ENCODE results near the gene SLC22A4. TPM values are rescaled to one million over a fixed set of nuclear protein-coding genes. Genes with fewer than 3 reads are reported as not detected.
A peak's percentile ranks its signal among the peaks of the same experiment; 100 is the strongest.

Gene SLC22A4
- total RNA-seq, 4 donors from 2014 or later: 0.11 to 0.79 (median 0.38) TPM; not detected in 1

DNA sequence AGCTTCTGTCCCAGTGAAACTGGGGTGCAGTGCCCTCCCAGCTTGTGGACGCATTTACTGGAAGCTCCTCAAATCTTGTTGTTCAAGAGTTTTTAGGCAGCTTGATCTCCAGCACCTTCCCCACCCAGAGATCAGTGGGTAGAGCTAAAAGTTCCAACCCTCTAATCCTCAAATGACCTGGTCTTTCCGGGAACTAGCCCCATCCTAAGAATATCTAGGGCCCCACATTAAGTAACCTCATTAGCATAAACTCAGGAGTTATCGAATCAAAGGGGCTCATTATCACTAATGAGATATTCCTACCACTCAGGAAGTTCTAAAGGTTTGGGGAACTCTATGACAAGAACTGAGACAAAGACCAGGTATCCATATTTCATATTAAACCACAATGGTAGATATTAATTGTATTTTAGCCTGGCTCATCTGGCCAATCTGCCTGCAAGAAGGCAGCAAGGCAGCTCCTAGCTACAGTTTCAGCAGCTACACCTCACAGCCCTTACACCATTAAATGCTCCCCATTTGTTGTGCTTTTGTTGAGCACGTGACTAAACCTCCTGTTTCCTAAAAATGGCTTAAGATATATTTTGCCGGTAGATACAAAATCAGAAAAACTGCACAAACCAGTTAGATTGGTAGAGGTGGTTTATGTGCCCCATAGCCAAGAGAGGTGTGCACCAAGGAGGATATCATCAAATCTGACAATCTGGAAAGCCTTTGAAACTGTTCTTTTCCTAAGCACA is 50.8 kb downstream of the SLC22A4 start:
- intact Hi-C loops (cut with DNase I): no loop called here
- Histone ChIP-seq H3K4me1 (no peaks in the 10 kb centered on the region), H3K4me3 (no peak overlapping the region), H3K27me3 (no peaks in the 10 kb centered on the region), H3K27ac (no peak overlapping the region), H3K9me3 (peaks cover 0 to 7% (median 0%) of the 10 kb centered on the region in 3 donors), H3K36me3 (peaks cover 0 to 16% (median 0%) of the 10 kb centered on the region in 3 donors)
- 55 to 60% methylated on average over 5 of the region's 5 CpGs for WGBS, 2 donors
- TF ChIP-seq POLR2A (IDR thresholded peaks at IDR 0.05): no peak
- no peak for TF ChIP-seq CTCF (IDR thresholded peaks at IDR 0.05)
- no peak for DNase-seq

GRCh38 chr5:132353486-132353995 is 59.3 kb downstream of the SLC22A4 start:
- no peak for TF ChIP-seq POLR2A (IDR thresholded peaks at IDR 0.05)

GRCh38 chr5:132354381-132355139 is 60.4 kb downstream of the SLC22A4 start:
- Histone ChIP-seq H3K27ac (peak overlapping the region in 1 of 4 donors; percentile 27), H3K9me3 (peaks cover 0 to 3% (median 0%) of the 10 kb centered on the region in 3 donors), H3K4me1 (no peaks in the 10 kb centered on the region), H3K36me3 (peaks cover 0 to 2% (median 0%) of the 10 kb centered on the region in 3 donors), H3K4me3 (no peak overlapping the region), H3K27me3 (no peaks in the 10 kb centered on the region)
- no peak for DNase-seq
- WGBS, 2 donors: 40 to 93% methylated on average over 1 of the region's 1 CpG
- intact Hi-C loops (cut with DNase I): no loop called here
- no peak for TF ChIP-seq CTCF (IDR thresholded peaks at IDR 0.05)
- TF ChIP-seq POLR2A (IDR thresholded peaks at IDR 0.05): no peak

More at GRCh38 chr5:132353486-132353995, 59.3 kb downstream of the SLC22A4 start:
- no peak for DNase-seq
- H3K4me3 ChIP-seq: no peak overlapping the region
- peaks cover 0 to 7% (median 0%) of the 10 kb centered on the region in 3 donors for H3K9me3 ChIP-seq
- H3K36me3 ChIP-seq: peaks cover 0 to 12% (median 0%) of the 10 kb centered on the region in 3 donors
- H3K4me1 ChIP-seq: no peaks in the 10 kb centered on the region
- no peaks in the 10 kb centered on the region for H3K27me3 ChIP-seq
- no peak overlapping the region for H3K27ac ChIP-seq
- WGBS, 2 donors: 88 to 100% methylated on average over 1 of the region's 1 CpG
- intact Hi-C loops (cut with DNase I): no loop called here

DNA sequence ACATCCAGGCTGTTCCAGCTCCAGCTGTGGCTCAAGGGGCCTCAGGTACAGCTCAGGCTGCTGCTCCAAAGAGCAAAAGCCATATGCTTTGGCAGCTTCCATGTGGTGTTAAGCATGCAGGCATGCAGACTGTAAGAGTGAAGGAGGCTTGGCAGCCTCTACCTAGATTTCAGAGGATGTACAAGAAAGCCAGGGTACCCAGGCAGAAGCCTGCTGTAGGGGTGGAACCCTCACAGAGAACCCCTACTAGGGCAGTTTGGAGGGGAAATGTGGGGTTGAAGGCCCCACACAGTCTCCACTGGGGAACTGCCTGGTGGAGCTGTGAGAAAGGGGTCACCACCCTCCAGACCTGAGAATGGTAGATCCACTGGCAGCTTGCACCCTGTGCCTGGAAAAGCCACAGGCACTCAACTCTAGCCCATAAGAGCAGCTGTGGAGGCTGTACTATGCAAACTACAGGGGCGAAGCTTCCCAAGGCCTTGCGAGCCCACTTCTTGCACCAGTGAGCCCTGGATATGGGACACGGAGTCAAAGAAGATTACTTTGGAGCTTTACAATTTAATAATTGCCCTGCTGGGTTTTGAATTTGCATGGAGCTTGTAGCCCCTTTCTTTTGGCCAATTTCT is 61.1 kb downstream of the SLC22A4 start:
- no peaks in the 10 kb centered on the region for H3K4me1 ChIP-seq
- TF ChIP-seq CTCF (IDR thresholded peaks at IDR 0.05): no peak
- TF ChIP-seq POLR2A (IDR thresholded peaks at IDR 0.05): no peak
- no peak for DNase-seq
- no peak overlapping the region for H3K4me3 ChIP-seq
- no peaks in the 10 kb centered on the region for H3K27me3 ChIP-seq
- no peaks in the 10 kb centered on the region for H3K36me3 ChIP-seq
- H3K27ac ChIP-seq: peak overlapping the region in 1 of 4 donors; percentile 27
- no peaks in the 10 kb centered on the region for H3K9me3 ChIP-seq
- intact Hi-C loops (cut with DNase I): no loop called here
- WGBS, 2 donors: 94 to 100% methylated on average over 3 of the region's 3 CpGs

DNA sequence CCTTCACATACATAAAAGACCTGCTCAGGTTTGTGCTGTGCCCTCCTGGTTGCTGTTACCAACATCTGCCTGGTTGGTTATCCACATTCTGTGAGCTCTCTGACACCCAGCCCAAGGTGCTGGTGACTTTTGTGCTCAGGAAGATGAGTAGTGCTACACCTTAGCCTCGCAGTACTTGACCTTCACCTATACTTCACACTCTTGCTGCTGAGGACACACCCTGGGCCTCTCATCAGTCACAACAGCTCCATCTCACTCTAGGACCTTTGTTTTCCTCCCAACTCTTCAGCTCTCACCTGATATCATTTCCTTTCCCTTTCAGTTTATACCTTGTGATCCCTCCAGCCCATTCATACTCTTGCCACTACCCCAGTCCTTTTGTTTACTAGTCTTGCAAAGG is 64.6 kb downstream of the SLC22A4 start:
- DNase-seq: no peak
- no peak for TF ChIP-seq CTCF (IDR thresholded peaks at IDR 0.05)
- no peak for TF ChIP-seq POLR2A (IDR thresholded peaks at IDR 0.05)
- intact Hi-C loops (cut with DNase I): no loop called here
- Histone ChIP-seq H3K27me3 (no peaks in the 10 kb centered on the region), H3K36me3 (no peaks in the 10 kb centered on the region), H3K4me1 (peaks cover 2 to 21% (median 7%) of the 10 kb centered on the region in 3 donors), H3K27ac (no peak overlapping the region), H3K4me3 (no peak overlapping the region), H3K9me3 (no peaks in the 10 kb centered on the region)
- 95 to 100% methylated on average over 1 of the region's 1 CpG for WGBS, 2 donors
